GM23338 (cell line): ENCODE measurements around the gene IRF2BPL. TPM values are rescaled to one million over a fixed set of nuclear protein-coding genes. Genes with fewer than 3 reads are reported as not detected.

ENCODE experiments used
- ATAC-seq: fragments of 200-7000 bp; cut with Tn5 transposase; 3 replicates; pipeline ENCODE4 v1.9.1; 2020
- DNase-seq: peaks from one replicate; pipeline ENCODE4 v3.0.0-alpha.2; 2015; ENCODE audit warnings: low spot score
- H2AFZ ChIP-seq: fragments of 200-600 bp; sonication (generic); 2 replicates; pipeline ENCODE4 v1.8.0; 2016; ENCODE audit warnings: antibody characterized with exemption, mild to moderate bottlenecking, moderate library complexity
- H3F3A ChIP-seq: fragments of 200-600 bp; sonication (generic); replicated peaks from 2 replicates; pipeline ENCODE4 v1.8.0; 2017; ENCODE audit warnings: antibody characterized with exemption, mixed run types, low read depth
- H3K27ac ChIP-seq: fragments of 200-600 bp; sonication (generic); 2 replicates; pipeline ENCODE4 v1.6.1; 2016; ENCODE audit warnings: low read depth
- H3K27me3 ChIP-seq: fragments of 200-600 bp; sonication (generic); 2 replicates; pipeline ENCODE4 v1.8.0; 2016; ENCODE audit warnings: mild to moderate bottlenecking, mixed run types, moderate library complexity; ENCODE audit not compliant: insufficient read depth
- H3K36me3 ChIP-seq: fragments of 200-600 bp; sonication (generic); 2 replicates; pipeline ENCODE4 v1.8.0; 2016; ENCODE audit warnings: mild to moderate bottlenecking; ENCODE audit not compliant: insufficient read depth
- H3K4me1 ChIP-seq: fragments of 200-600 bp; sonication (generic); 2 replicates; pipeline ENCODE4 v1.8.0; 2016; ENCODE audit warnings: mild to moderate bottlenecking, moderate library complexity; ENCODE audit not compliant: insufficient read depth
- H3K4me2 ChIP-seq: fragments of 200-600 bp; sonication (generic); 2 replicates; pipeline ENCODE4 v1.7.1; 2017; ENCODE audit warnings: mixed run types
- H3K4me3 ChIP-seq: fragments of 200-600 bp; sonication (generic); 2 replicates; pipeline ENCODE4 v1.6.1; 2016; ENCODE audit warnings: mixed run types
- H3K79me2 ChIP-seq: fragments of 200-600 bp; sonication (generic); replicated peaks from 2 replicates; pipeline ENCODE4 v1.8.0; 2017; ENCODE audit warnings: mild to moderate bottlenecking; ENCODE audit not compliant: insufficient read depth
- H3K9me2 ChIP-seq: fragments of 200-600 bp; sonication (generic); 2 replicates; pipeline ENCODE4 v1.8.0; 2017; ENCODE audit not compliant: insufficient read depth
- H4K20me1 ChIP-seq: fragments of 200-600 bp; sonication (generic); replicated peaks from 2 replicates; pipeline ENCODE4 v1.8.0; 2017; ENCODE audit warnings: mild to moderate bottlenecking; ENCODE audit not compliant: insufficient read depth
- H3K27ac Mint-ChIP-seq: 2 replicates; pipeline ENCODE4 v1.8.0; 2020; ENCODE audit warnings: inconsistent platforms, mild to moderate bottlenecking, moderate library complexity, mixed read lengths
- H3K27me3 Mint-ChIP-seq: 3 replicates; pipeline ENCODE4 v1.8.0; 2022; ENCODE audit warnings: low read depth, mild to moderate bottlenecking, moderate library complexity, mixed read lengths, inconsistent platforms; ENCODE audit not compliant: insufficient read depth, poor library complexity
- H3K36me3 Mint-ChIP-seq: 3 replicates; pipeline ENCODE4 v1.8.0; 2021; ENCODE audit warnings: low read depth, mild to moderate bottlenecking, inconsistent platforms, moderate library complexity, mixed read lengths
- H3K4me1 Mint-ChIP-seq: 3 replicates; pipeline ENCODE4 v1.8.0; 2020; ENCODE audit warnings: mild to moderate bottlenecking, inconsistent platforms, mixed read lengths
- H3K4me3 Mint-ChIP-seq: 3 replicates; pipeline ENCODE4 v1.8.0; 2021; ENCODE audit warnings: moderate library complexity, mild to moderate bottlenecking, inconsistent platforms, mixed read lengths
- H3K9me3 Mint-ChIP-seq: 3 replicates; pipeline ENCODE4 v1.8.0; 2020; ENCODE audit warnings: moderate library complexity, mild to moderate bottlenecking, inconsistent platforms, mixed read lengths
- CREB1 ChIP-seq: fragments of 250-450 bp; sonication (Bioruptor Pico); IDR thresholded peaks from 2 replicates; pipeline ENCODE4 v1.5.0; 2020; ENCODE audit warnings: low read depth, mild to moderate bottlenecking, moderate library complexity
- EZH2 ChIP-seq: fragments of 200-600 bp; sonication (generic); IDR thresholded peaks from one replicate; pipeline ENCODE4 v1.8.0; 2017; ENCODE audit warnings: antibody characterized with exemption, mild to moderate bottlenecking, low read depth; ENCODE audit not compliant: unreplicated experiment
- EZH2phosphoT487 ChIP-seq: fragments of 200-600 bp; sonication (generic); IDR thresholded peaks from one replicate; pipeline ENCODE4 v1.8.1; 2018; ENCODE audit warnings: antibody characterized with exemption; ENCODE audit not compliant: unreplicated experiment
- JUNB ChIP-seq: IDR thresholded peaks from one replicate; pipeline ENCODE4 v1.6.1; 2016; ENCODE audit warnings: antibody characterized with exemption; ENCODE audit not compliant: unreplicated experiment
- NANOG ChIP-seq: IDR thresholded peaks from 2 replicates; pipeline ENCODE4 v1.6.1; 2016; ENCODE audit warnings: antibody characterized with exemption, borderline replicate concordance
- POLR2AphosphoS5 ChIP-seq: IDR thresholded peaks from 2 replicates; pipeline ENCODE4 v1.6.1; 2016; ENCODE audit warnings: antibody characterized with exemption, low read depth
- ZNF114 ChIP-seq: fragments of 250-450 bp; sonication (Bioruptor Pico); IDR thresholded peaks from 2 replicates; pipeline ENCODE4 v1.5.0; 2020; ENCODE audit warnings: mild to moderate bottlenecking, moderate library complexity
- ZNF331 ChIP-seq: fragments of 250-450 bp; sonication (Bioruptor Pico); IDR thresholded peaks from 2 replicates; pipeline ENCODE4 v1.5.0; 2020; ENCODE audit warnings: low read depth, mild to moderate bottlenecking, moderate library complexity
- polyA plus RNA-seq: library from polyadenylated mRNA; unstranded; fragments of >200 nt; fragmentation: Nextera tagmentation; extraction: Ambion mirVana; gene quantifications from 2 replicates; pipeline ENCODE4 v1.2.1, GENCODE V29; 2016
- total RNA-seq: library from RNA; depleted of rRNA; stranded (reverse); fragments of >200 nt; shearing (Covaris generic); gene quantifications from 2 replicates; pipeline ENCODE4 v1.2.3, GENCODE V29; 2014
- TF ChIP-seq, protein P1 (sequence below): fragments of 250-450 bp; sonication (Bioruptor Pico); IDR thresholded peaks from 2 replicates; pipeline ENCODE4 v1.5.0; 2020; ENCODE audit warnings: mild to moderate bottlenecking, moderate library complexity
- TF ChIP-seq, protein P2 (sequence below): IDR thresholded peaks from 2 replicates; pipeline ENCODE4 v1.6.1; 2016; ENCODE audit warnings: antibody characterized with exemption
- TF ChIP-seq, protein P3 (sequence below), 2 experiments: fragments of 200-600 bp in 1 of 2; sonication (generic) in 1 of 2; conservative IDR thresholded peaks; 2 replicates each; pipeline versions ENCODE4 v1.5.1 to v1.6.1; 2016 to 2017; ENCODE audit warnings: antibody characterized with exemption in 2 of 2, low read depth in 2 of 2, mild to moderate bottlenecking in 2 of 2, moderate library complexity in 1 of 2

Gene IRF2BPL
- total and polyA plus RNA-seq, 2 experiments from 2014 or later, result 11.2 to 119 TPM

DNA sequence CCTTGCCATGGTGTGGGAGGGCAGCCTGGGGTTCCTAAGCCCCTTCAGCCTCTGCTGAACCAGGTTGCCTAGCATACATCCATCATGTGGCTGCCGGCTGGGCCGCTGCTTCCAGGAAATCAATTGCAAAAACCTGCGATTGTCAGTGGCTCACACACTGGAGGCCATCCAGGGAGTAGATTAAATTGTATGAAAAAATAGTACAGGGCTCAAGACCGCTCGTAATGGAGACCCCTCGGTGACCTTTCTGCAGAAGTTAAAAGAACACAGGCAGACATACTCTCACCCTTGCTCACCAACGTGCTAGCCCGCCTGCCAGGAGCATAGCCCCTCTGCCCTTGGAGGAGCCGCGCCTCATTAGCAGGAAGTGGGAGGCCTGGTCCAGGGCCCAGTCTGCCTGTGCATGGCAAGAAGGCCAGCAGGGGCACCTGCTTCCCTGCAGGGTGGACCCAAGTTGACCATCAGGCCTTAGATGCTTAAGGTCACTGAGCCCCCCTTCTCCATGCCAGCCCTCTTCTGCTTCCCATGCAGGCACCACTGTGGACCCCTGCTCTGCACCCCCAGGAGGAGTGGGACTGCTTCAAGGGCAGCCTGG, 38.2 kb upstream of the IRF2BPL start (continued):
- TF ChIP-seq, protein P1, sequence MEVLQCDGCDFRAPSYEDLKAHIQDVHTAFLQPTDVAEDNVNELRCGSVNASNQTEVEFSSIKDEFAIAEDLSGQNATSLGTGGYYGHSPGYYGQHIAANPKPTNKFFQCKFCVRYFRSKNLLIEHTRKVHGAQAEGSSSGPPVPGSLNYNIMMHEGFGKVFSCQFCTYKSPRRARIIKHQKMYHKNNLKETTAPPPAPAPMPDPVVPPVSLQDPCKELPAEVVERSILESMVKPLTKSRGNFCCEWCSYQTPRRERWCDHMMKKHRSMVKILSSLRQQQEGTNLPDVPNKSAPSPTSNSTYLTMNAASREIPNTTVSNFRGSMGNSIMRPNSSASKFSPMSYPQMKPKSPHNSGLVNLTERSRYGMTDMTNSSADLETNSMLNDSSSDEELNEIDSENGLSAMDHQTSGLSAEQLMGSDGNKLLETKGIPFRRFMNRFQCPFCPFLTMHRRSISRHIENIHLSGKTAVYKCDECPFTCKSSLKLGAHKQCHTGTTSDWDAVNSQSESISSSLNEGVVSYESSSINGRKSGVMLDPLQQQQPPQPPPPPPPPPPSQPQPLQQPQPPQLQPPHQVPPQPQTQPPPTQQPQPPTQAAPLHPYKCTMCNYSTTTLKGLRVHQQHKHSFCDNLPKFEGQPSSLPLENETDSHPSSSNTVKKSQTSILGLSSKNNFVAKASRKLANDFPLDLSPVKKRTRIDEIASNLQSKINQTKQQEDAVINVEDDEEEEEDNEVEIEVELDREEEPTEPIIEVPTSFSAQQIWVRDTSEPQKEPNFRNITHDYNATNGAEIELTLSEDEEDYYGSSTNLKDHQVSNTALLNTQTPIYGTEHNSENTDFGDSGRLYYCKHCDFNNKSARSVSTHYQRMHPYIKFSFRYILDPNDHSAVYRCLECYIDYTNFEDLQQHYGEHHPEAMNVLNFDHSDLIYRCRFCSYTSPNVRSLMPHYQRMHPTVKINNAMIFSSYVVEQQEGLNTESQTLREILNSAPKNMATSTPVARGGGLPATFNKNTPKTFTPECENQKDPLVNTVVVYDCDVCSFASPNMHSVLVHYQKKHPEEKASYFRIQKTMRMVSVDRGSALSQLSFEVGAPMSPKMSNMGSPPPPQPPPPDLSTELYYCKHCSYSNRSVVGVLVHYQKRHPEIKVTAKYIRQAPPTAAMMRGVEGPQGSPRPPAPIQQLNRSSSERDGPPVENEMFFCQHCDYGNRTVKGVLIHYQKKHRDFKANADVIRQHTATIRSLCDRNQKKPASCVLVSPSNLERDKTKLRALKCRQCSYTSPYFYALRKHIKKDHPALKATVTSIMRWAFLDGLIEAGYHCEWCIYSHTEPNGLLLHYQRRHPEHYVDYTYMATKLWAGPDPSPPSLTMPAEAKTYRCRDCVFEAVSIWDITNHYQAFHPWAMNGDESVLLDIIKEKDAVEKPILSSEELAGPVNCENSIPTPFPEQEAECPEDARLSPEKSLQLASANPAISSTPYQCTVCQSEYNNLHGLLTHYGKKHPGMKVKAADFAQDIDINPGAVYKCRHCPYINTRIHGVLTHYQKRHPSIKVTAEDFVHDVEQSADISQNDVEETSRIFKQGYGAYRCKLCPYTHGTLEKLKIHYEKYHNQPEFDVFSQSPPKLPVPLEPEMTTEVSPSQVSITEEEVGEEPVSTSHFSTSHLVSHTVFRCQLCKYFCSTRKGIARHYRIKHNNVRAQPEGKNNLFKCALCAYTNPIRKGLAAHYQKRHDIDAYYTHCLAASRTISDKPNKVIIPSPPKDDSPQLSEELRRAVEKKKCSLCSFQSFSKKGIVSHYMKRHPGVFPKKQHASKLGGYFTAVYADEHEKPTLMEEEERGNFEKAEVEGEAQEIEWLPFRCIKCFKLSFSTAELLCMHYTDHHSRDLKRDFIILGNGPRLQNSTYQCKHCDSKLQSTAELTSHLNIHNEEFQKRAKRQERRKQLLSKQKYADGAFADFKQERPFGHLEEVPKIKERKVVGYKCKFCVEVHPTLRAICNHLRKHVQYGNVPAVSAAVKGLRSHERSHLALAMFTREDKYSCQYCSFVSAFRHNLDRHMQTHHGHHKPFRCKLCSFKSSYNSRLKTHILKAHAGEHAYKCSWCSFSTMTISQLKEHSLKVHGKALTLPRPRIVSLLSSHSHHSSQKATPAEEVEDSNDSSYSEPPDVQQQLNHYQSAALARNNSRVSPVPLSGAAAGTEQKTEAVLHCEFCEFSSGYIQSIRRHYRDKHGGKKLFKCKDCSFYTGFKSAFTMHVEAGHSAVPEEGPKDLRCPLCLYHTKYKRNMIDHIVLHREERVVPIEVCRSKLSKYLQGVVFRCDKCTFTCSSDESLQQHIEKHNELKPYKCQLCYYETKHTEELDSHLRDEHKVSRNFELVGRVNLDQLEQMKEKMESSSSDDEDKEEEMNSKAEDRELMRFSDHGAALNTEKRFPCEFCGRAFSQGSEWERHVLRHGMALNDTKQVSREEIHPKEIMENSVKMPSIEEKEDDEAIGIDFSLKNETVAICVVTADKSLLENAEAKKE, result no peak
- no peak for TF ChIP-seq CREB1 (CRISPR knock-in tag)

GRCh38 chr14:77065851-77066577, 37.5 kb upstream of the IRF2BPL start:
- Histone ChIP-seq H3K4me1 (no peaks in the 10 kb centered on the region; the same call in 1 of the 2 replicates), H3K27me3 (no peaks in the 10 kb centered on the region), H2AFZ (no peak overlapping the region; the same call in 1 of the 2 replicates), H3K4me2 (no peak overlapping the region), H3K4me3 (no peak overlapping the region), H3F3A (0 out of 2 replicates have a peak, but pooled peaks cover 3% of the 10 kb centered on the region), H4K20me1 (no peaks in the 10 kb centered on the region), H3K27ac (no peak overlapping the region), H3K79me2 (no peaks in the 10 kb centered on the region), H3K36me3 (no peaks in the 10 kb centered on the region), H3K9me2 (no peaks in the 10 kb centered on the region)
- no peak for ATAC-seq
- H3K27me3 Mint-ChIP-seq, result peaks cover 9% of the 10 kb centered on the region
- H3K4me3 Mint-ChIP-seq, result no peak overlapping the region
- no peaks in the 10 kb centered on the region for H3K9me3 Mint-ChIP-seq
- H3K4me1 Mint-ChIP-seq, result peaks cover 16% of the 10 kb centered on the region
- no peak overlapping the region for H3K27ac Mint-ChIP-seq
- H3K36me3 Mint-ChIP-seq, result no peaks in the 10 kb centered on the region
- DNase-seq, result no peak
- TF ChIP-seq EZH2 (no peak), JUNB (no peak), NANOG (no peak), ZNF114 (CRISPR knock-in tag) (no peak), ZNF331 (CRISPR knock-in tag) (no peak), POLR2AphosphoS5 (no peak), EZH2phosphoT487 (no peak)
- TF ChIP-seq, protein P2, sequence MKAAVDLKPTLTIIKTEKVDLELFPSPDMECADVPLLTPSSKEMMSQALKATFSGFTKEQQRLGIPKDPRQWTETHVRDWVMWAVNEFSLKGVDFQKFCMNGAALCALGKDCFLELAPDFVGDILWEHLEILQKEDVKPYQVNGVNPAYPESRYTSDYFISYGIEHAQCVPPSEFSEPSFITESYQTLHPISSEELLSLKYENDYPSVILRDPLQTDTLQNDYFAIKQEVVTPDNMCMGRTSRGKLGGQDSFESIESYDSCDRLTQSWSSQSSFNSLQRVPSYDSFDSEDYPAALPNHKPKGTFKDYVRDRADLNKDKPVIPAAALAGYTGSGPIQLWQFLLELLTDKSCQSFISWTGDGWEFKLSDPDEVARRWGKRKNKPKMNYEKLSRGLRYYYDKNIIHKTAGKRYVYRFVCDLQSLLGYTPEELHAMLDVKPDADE, result no peak
- TF ChIP-seq, protein P3, sequence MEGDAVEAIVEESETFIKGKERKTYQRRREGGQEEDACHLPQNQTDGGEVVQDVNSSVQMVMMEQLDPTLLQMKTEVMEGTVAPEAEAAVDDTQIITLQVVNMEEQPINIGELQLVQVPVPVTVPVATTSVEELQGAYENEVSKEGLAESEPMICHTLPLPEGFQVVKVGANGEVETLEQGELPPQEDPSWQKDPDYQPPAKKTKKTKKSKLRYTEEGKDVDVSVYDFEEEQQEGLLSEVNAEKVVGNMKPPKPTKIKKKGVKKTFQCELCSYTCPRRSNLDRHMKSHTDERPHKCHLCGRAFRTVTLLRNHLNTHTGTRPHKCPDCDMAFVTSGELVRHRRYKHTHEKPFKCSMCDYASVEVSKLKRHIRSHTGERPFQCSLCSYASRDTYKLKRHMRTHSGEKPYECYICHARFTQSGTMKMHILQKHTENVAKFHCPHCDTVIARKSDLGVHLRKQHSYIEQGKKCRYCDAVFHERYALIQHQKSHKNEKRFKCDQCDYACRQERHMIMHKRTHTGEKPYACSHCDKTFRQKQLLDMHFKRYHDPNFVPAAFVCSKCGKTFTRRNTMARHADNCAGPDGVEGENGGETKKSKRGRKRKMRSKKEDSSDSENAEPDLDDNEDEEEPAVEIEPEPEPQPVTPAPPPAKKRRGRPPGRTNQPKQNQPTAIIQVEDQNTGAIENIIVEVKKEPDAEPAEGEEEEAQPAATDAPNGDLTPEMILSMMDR (conservative IDR thresholded peaks at IDR 0.05; ENCODE audit: low read depth in 2 of 2), result no peak
